ENCODE results near the gene FRMD3.
A peak's percentile ranks its signal among the peaks of the same experiment; 100 is the strongest.

The FRMD3 gene

DNA sequence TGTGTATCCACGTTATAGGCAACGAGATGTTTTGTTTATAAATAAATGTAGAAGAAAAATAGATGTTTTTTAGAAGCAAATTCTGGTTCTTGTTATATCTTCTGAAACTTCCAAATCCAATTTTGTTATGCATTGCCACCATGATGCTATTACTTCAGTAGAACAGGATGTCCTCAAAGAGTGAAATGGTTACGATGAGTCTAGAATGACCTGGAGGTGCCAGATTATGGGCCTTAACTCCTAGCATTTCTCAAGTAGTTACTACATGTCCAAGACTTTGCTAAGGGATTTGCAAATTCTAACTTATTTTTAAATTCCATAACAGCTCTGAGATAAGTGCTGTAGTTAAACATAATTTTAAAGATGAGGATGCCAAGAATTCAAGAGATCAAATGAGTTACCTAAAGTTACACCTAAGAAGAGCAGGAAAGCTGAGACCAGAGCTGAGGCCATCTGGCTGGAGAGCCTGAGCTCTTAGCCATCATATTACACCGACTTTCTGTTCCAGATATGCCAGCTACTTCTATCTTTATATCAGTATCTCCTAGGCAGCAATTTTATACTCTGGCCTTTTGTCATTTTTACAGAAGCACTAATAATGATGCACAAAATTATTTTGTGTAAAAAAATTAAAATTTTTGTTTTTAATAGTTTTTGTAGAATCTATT, 302.0 kb downstream of the FRMD3 start:
- Mint-ChIP-seq H3K27me3 (ENCODE audit: low read depth) (no peaks in the 10 kb centered on the region), H3K4me3 (no peak overlapping the region), H3K9me3 (peaks cover 2% of the 10 kb centered on the region), H3K36me3 (ENCODE audit: low read depth) (peaks cover 10% of the 10 kb centered on the region), H3K27ac (no peak overlapping the region), H3K4me1 (peaks cover 27% of the 10 kb centered on the region)
- TF ChIP-seq, protein P1, sequence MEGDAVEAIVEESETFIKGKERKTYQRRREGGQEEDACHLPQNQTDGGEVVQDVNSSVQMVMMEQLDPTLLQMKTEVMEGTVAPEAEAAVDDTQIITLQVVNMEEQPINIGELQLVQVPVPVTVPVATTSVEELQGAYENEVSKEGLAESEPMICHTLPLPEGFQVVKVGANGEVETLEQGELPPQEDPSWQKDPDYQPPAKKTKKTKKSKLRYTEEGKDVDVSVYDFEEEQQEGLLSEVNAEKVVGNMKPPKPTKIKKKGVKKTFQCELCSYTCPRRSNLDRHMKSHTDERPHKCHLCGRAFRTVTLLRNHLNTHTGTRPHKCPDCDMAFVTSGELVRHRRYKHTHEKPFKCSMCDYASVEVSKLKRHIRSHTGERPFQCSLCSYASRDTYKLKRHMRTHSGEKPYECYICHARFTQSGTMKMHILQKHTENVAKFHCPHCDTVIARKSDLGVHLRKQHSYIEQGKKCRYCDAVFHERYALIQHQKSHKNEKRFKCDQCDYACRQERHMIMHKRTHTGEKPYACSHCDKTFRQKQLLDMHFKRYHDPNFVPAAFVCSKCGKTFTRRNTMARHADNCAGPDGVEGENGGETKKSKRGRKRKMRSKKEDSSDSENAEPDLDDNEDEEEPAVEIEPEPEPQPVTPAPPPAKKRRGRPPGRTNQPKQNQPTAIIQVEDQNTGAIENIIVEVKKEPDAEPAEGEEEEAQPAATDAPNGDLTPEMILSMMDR (IDR thresholded peaks at IDR 0.05; ENCODE audit: unreplicated experiment in 3 of 3) = no peak

DNA sequence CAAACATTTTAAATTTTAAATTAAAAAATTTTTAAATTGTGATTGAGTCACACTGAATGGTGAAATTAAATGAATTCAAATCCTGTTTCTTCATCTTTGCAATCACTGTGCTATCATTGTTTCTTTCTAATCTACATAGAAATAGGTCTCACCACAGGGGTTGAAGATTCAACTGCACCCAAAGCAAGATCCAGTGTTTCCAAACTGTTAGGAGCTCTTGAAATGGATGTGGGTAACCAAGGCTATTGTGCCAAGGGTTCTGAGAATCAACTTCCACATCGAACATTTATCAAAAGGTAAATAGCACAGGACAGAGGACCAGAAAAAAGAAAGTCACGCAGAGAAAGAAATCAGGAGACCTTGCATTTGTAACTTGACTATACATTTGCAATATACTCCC, 302.7 kb downstream of the FRMD3 start:
- Mint-ChIP-seq H3K4me1 (peaks cover 20% of the 10 kb centered on the region), H3K4me3 (no peak overlapping the region), H3K27me3 (ENCODE audit: low read depth) (no peaks in the 10 kb centered on the region), H3K9me3 (peaks cover 2% of the 10 kb centered on the region), H3K27ac (no peak overlapping the region), H3K36me3 (ENCODE audit: low read depth) (peaks cover 4% of the 10 kb centered on the region)
- TF ChIP-seq, protein P1 (IDR thresholded peaks at IDR 0.05; ENCODE audit: unreplicated experiment in 3 of 3) = no peak

DNA sequence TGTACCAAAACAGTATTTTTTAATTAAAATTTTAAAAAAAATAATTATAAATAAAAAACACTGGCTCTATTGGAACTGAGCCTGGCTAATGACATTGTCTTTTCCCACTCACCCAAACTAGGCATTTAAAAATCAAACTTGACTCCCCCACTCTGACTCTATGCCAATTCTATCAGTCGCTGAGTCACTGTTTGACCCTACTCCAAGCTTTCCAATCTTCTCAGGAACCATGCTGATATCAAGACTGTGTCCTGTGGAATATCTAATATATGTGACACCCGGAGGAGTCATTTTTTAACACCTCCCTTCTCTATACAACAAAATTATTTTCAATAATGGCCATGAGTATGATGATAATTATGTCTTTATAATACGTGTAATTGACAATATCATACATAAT, 303.7 kb downstream of the FRMD3 start:
- no peak overlapping the region for H3K27ac Mint-ChIP-seq

DNA sequence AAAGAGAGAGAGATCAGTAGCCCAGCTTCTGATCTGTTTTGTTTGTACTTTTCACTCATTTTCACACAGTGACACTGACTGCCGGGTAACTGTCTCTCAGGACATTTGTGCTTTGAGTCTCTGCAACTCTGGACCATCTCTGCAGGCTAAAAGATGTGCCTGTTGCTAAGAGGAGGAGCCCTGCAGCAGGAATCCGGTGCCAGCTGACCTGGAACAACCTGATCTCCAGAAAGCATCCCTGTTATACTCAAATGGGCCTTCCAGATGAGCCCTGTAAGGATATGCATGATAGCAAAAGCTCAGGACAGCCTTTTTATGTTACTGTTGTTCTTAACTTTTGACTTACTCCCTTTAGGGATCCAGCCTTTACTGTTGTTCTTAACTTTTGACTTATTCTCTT, 304.6 kb downstream of the FRMD3 start:
- TF ChIP-seq, protein P1 (IDR thresholded peaks at IDR 0.05; ENCODE audit: unreplicated experiment in 3 of 3) = no peak
- H3K27ac Mint-ChIP-seq = no peak overlapping the region
- H3K27me3 Mint-ChIP-seq (ENCODE audit: low read depth) = no peaks in the 10 kb centered on the region
- peaks cover 4% of the 10 kb centered on the region for H3K4me1 Mint-ChIP-seq
- peaks cover 11% of the 10 kb centered on the region for H3K9me3 Mint-ChIP-seq
- H3K4me3 Mint-ChIP-seq = no peak overlapping the region
- H3K36me3 Mint-ChIP-seq (ENCODE audit: low read depth) = peaks cover 13% of the 10 kb centered on the region

More for the DNA sequence above, 303.7 kb downstream of the FRMD3 start:
- Mint-ChIP-seq H3K9me3 (peaks cover 8% of the 10 kb centered on the region), H3K4me1 (peaks cover 11% of the 10 kb centered on the region), H3K36me3 (ENCODE audit: low read depth) (peaks cover 12% of the 10 kb centered on the region), H3K4me3 (no peak overlapping the region), H3K27me3 (ENCODE audit: low read depth) (no peaks in the 10 kb centered on the region)
- TF ChIP-seq, protein P1 (IDR thresholded peaks at IDR 0.05; ENCODE audit: unreplicated experiment in 3 of 3) = no peak

DNA sequence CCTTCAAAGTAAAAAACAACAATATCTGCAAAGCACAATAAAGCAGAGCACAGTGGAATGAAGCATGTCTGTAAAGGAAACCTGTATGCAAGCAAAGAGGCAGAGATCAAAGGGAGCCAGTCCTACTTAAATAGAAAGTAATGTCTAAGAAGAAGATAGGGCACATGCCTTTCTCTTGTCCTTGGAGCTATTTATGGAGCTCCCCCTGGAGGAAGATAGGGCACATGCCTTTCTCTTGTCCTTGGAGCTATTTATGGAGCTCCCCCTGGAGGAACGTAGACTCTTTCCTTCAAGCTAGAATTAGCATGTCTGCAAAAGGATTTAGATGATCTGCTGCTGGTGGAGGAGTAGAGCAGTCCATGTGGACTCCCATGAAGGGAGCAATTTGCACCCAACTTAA, 307.2 kb downstream of the FRMD3 start:
- Mint-ChIP-seq H3K9me3 (peaks cover 11% of the 10 kb centered on the region), H3K27ac (no peak overlapping the region), H3K27me3 (ENCODE audit: low read depth) (no peaks in the 10 kb centered on the region), H3K4me1 (peaks cover 4% of the 10 kb centered on the region), H3K36me3 (ENCODE audit: low read depth) (peaks cover 17% of the 10 kb centered on the region), H3K4me3 (no peak overlapping the region)
- TF ChIP-seq, protein P1 (IDR thresholded peaks at IDR 0.05; ENCODE audit: unreplicated experiment in 3 of 3) = no peak

DNA sequence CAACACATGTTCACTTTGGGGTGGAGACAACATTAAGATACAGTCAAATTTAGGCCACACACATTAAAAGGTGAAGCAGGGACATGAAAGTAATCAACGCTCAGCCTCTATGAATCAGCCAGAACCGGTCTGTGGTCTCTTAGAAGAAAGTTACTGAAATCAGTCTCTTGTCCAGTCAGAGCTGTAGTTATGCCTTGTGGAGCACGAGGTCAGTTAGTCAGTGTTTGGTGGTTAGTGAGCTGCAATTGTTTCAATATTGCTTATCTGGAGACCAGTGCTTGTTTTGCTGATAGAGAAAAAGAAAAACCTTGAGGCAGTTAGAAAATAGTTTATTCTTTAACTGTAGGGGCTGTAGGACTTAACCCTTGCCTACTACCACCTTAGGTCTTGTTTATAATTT, 317.5 kb downstream of the FRMD3 start:
- TF ChIP-seq, protein P1 (IDR thresholded peaks at IDR 0.05; ENCODE audit: unreplicated experiment in 3 of 3) = no peak
- peaks cover 10% of the 10 kb centered on the region for H3K9me3 Mint-ChIP-seq

More for the DNA sequence above, 317.5 kb downstream of the FRMD3 start:
- Mint-ChIP-seq H3K4me1 (peaks cover 13% of the 10 kb centered on the region), H3K4me3 (peak overlapping the region; percentile 5 to 95 (median 88)), H3K27ac (peak overlapping the region in 2 of 3 experiments; percentile 3 to 89), H3K36me3 (ENCODE audit: low read depth) (peaks cover 8% of the 10 kb centered on the region), H3K27me3 (ENCODE audit: low read depth) (no peaks in the 10 kb centered on the region)
